HepG2 (cell line): ENCODE results near the gene NRG2. TPM values are rescaled to one million over a fixed set of nuclear protein-coding genes. Genes with fewer than 3 reads are reported as not detected.
A peak's percentile ranks its signal among the peaks of the same experiment; 100 is the strongest.

ENCODE experiments used
- ATAC-seq: fragments of 200-7000 bp; cut with Tn5 transposase; 3 replicates; pipeline ENCODE4 v1.9.1; 2020; ENCODE audit warnings: mild to moderate bottlenecking, moderate library complexity
- BruUV-seq: library from RNA; stranded (reverse); fragments of 400-500 nt; replicated peaks from 2 replicates; lab custom pipeline; 2021; lab: Mats Ljungman, UMichigan
- CTCF ChIA-PET: fragments of 300-600 bp; formaldehyde crosslinking; extraction: SDS; loops from one replicate; lab custom pipeline; 2021; ENCODE audit warnings: low total read pairs, inconsistent platforms, low intra/inter-chr PET ratio; lab: Yijun Ruan, JAX
- POLR2A ChIA-PET: fragments of 350-600 bp; sonication (Branson Sonifier 250); formaldehyde crosslinking; loops from one replicate; lab custom pipeline; 2020; ENCODE audit warnings: antibody characterized with exemption, inconsistent platforms; lab: Yijun Ruan, JAX
- DNase-seq: peaks from one replicate; pipeline ENCODE4 v3.0.0-alpha.2; 2015; ENCODE audit warnings: low spot score
- FAIRE-seq: peaks from 3 replicates; lab custom pipeline; 2011; peaks lifted over from hg19 to GRCh38; lab: Jason Lieb, UNC
- H2AFZ ChIP-seq: one replicate; pipeline ENCODE4 v1.6.1; 2011; ENCODE audit warnings: low read length, inconsistent platforms
- H3K27ac ChIP-seq: fragments of 300-600 bp; 3 replicates; pipeline ENCODE4 v1.8.0; 2011; ENCODE audit warnings: mixed run types, mild to moderate bottlenecking, mixed read lengths, low read length, inconsistent platforms; ENCODE audit not compliant: insufficient read depth; ENCODE audit errors: extremely low read length
- H3K27me3 ChIP-seq, 2 experiments: fragments of 200-600 bp in 1 of 2; 2 replicates in 1 of 2; 3 replicates in 1 of 2; pipeline versions ENCODE4 v1.6.0 to v1.8.0; 2011; ENCODE audit warnings: low read length in 2 of 2, mild to moderate bottlenecking in 2 of 2, moderate library complexity in 2 of 2, inconsistent platforms in 1 of 2; ENCODE audit not compliant: insufficient read depth in 2 of 2, control insufficient read depth in 1 of 2
- H3K36me3 ChIP-seq, 2 experiments: fragments of 200-600 bp in 1 of 2; replicated peaks in 1 of 2; 2 replicates in 1 of 2; 3 replicates in 1 of 2; pipeline versions ENCODE4 v1.5.1 to v1.8.0; 2011; ENCODE audit warnings: low read length in 2 of 2, inconsistent platforms in 1 of 2; ENCODE audit not compliant: insufficient read depth in 2 of 2, control insufficient read depth in 1 of 2
- H3K4me1 ChIP-seq: 2 replicates; pipeline ENCODE4 v1.5.1; 2012; ENCODE audit warnings: low read length, inconsistent platforms; ENCODE audit not compliant: insufficient read depth
- H3K4me2 ChIP-seq: 2 replicates; pipeline ENCODE4 v1.6.0; 2011; ENCODE audit warnings: low read depth, low read length, inconsistent platforms
- H3K4me3 ChIP-seq, 3 experiments: fragments of 200-600 bp in 1 of 3; sonication (generic), shearing (Covaris generic) in 1 of 3; replicated peaks in 1 of 3; 2 replicates each; pipeline ENCODE4 v1.5.1; 2011 to 2016; ENCODE audit warnings: low read length in 3 of 3, inconsistent platforms in 2 of 3, low read depth in 2 of 3, mild to moderate bottlenecking in 2 of 3, control low read depth in 1 of 3, mixed read lengths in 1 of 3; ENCODE audit not compliant: insufficient read depth in 1 of 3
- H3K79me2 ChIP-seq: one replicate; pipeline ENCODE4 v1.6.1; 2011; ENCODE audit warnings: low read length, inconsistent platforms; ENCODE audit not compliant: insufficient read depth
- H3K9ac ChIP-seq: 2 replicates; pipeline ENCODE4 v1.6.0; 2011; ENCODE audit warnings: mild to moderate bottlenecking, low read depth, low read length, inconsistent platforms; ENCODE audit not compliant: insufficient read depth
- H3K9me3 ChIP-seq: 2 replicates; pipeline ENCODE4 v1.5.1; 2012; ENCODE audit warnings: mild to moderate bottlenecking, low read length
- H4K20me1 ChIP-seq: 2 replicates; pipeline ENCODE4 v1.6.0; 2011; ENCODE audit warnings: inconsistent platforms, mild to moderate bottlenecking, low read length, moderate library complexity; ENCODE audit not compliant: insufficient read depth
- ERF ChIP-seq: IDR thresholded peaks from 2 replicates; pipeline ENCODE4 v1.6.1; 2018; ENCODE audit warnings: missing biosample characterization, missing genetic modification reagents
- ZFYVE20 ChIP-seq: sonication (generic); formaldehyde crosslinking; IDR thresholded peaks from 2 replicates; pipeline ENCODE4 v1.8.0; 2023; ENCODE audit warnings: low read depth, mild to moderate bottlenecking, moderate library complexity, missing genetic modification reagents, borderline replicate concordance
- ZNF12 ChIP-seq: sonication (generic); formaldehyde crosslinking; IDR thresholded peaks from 2 replicates; pipeline ENCODE4 v1.5.0; 2020; ENCODE audit warnings: missing genetic modification reagents
- ZNF800 ChIP-seq: sonication (generic); formaldehyde crosslinking; IDR thresholded peaks from 2 replicates; pipeline ENCODE4 v1.4.0; 2020; ENCODE audit warnings: missing genetic modification reagents
- WGBS: methylation state at CpG from one replicate; pipeline ENCODE4 v1.1.6; 2017; ENCODE audit warnings: low lambda C conversion rate; 5-methylcytosine and 5-hydroxymethylcytosine counted together
- in situ Hi-C: cut with HindIII; loops from 2 replicates; pipeline ENCODE4 v1.10.0; 2017; ENCODE audit warnings: low pct_unique_long_range_greater_than_20kb; ENCODE audit not compliant: extremely low pct_ligation_motif_present
- intact Hi-C: fragments of 100-400 bp; cut with micrococcal nuclease; formaldehyde crosslinking; loops from one replicate; pipeline ENCODE4 v1.10.0; 2022; ENCODE audit not compliant: unreplicated experiment
- polyA plus RNA-seq, 8 experiments: library from polyadenylated mRNA; depleted of rRNA in 3 of 8; stranded (reverse) in 7 of 8; unstranded in 1 of 8; fragments of >200 nt; fragmentation: Illumina TruSeq in 4 of 8; extraction: Trizol in 4 of 8; gene quantifications; 2 replicates each; pipeline versions ENCODE4 v1.2.1 to v1.2.3, GENCODE V29; 2011 to 2016; ENCODE audit warnings: low read depth in 4 of 8, missing spikeins in 1 of 8, mixed read lengths in 1 of 8; ENCODE audit not compliant: insufficient read depth in 1 of 8
- total RNA-seq, 5 experiments: library from RNA; depleted of rRNA; stranded (reverse); fragments of >200 nt; fragmentation: Illumina TruSeq; extraction: Trizol; gene quantifications; 2 replicates each; pipeline ENCODE4 v1.2.3, GENCODE V29; 2016; ENCODE audit warnings: low read depth in 1 of 5

The NRG2 gene
- total and polyA plus RNA-seq, 2 of the 13 experiments (the other 11 are each of a cell fraction or from before 2014, with no cell fraction given): not detected

- H3K27me3 ChIP-seq: peaks cover 2 to 71% of the 10 kb centered on the region in 2 experiments; a peak in 3 of 5 replicates
- CTCF ChIA-PET: no interaction called here
- no peak for DNase-seq
- no peaks in the 10 kb centered on the region for H4K20me1 ChIP-seq
- no peak overlapping the region for H3K27ac ChIP-seq
- no peaks in the 10 kb centered on the region for H3K36me3 ChIP-seq
- no peak overlapping the region for H3K9ac ChIP-seq
- no TSS peak for BruUV-seq
- FAIRE-seq: no peak
- WGBS: 18% methylated on average over 2 of the region's 2 CpGs
- in situ Hi-C loops: no loop called here
- intact Hi-C loops: loop anchor here (10.0 kb wide), 1 partner anchor 215 kb away; no protein-coding TSS in a partner anchor
- H3K4me3 ChIP-seq: no peak overlapping the region
- H3K79me2 ChIP-seq: no peaks in the 10 kb centered on the region
- H3K9me3 ChIP-seq: no peaks in the 10 kb centered on the region
- H3K4me2 ChIP-seq: no peak overlapping the region
- peak; percentile 83 for TF ChIP-seq ZNF12 (CRISPR knock-in tag)
- no peak for TF ChIP-seq ZFYVE20 (CRISPR knock-in tag)
- POLR2A ChIA-PET: no interaction called here
- no peak overlapping the region for H2AFZ ChIP-seq
- peak; percentile 14; the same call in 2 of the 3 replicates for ATAC-seq
- no peaks in the 10 kb centered on the region for H3K4me1 ChIP-seq
Observed at GRCh38 chr5:139849942-139850341, 193.2 kb downstream of the NRG2 start.

- Histone ChIP-seq H3K9me3 (no peaks in the 10 kb centered on the region), H3K4me2 (no peak overlapping the region), H2AFZ (no peak overlapping the region), H4K20me1 (no peaks in the 10 kb centered on the region), H3K36me3 (no peaks in the 10 kb centered on the region), H3K4me1 (no peaks in the 10 kb centered on the region), H3K4me3 (no peak overlapping the region), H3K27ac (no peak overlapping the region), H3K79me2 (no peaks in the 10 kb centered on the region), H3K9ac (no peak overlapping the region), H3K27me3 (peaks cover 4 to 74% of the 10 kb centered on the region in 2 experiments; a peak in 3 of 5 replicates)
- CTCF ChIA-PET: no interaction called here
- POLR2A ChIA-PET: no interaction called here
- FAIRE-seq (no peak), DNase-seq (no peak), ATAC-seq (no peak)
- in situ Hi-C loops (no loop called here), intact Hi-C loops (loop anchor here (10.0 kb wide), 1 partner anchor 215 kb away; no protein-coding TSS in a partner anchor)
- BruUV-seq: no TSS peak
- TF ChIP-seq ZNF800 (CRISPR knock-in tag) (0 out of 2 replicates have a peak, but pooled peaks have one; percentile 33), ERF (CRISPR knock-in tag) (no peak)
- WGBS: 26% methylated on average over 7 of the region's 7 CpGs
Observed at GRCh38 chr5:139849501-139849900, 193.6 kb downstream of the NRG2 start.
